ENCODE measurements around the gene TMEM119. TPM values are rescaled to one million over a fixed set of nuclear protein-coding genes. Genes with fewer than 3 reads are reported as not detected.
"Not testable (repeated sequence)": the region's sequence is repeated elsewhere in the genome, so short reads cannot be mapped to it uniquely, and the experiment has no call there.

Gene TMEM119
- total RNA-seq, 1 experiment from 2014 or later, result not detected

- Mint-ChIP-seq H3K27ac (ENCODE audit: unreplicated experiment) (no peak overlapping the region), H3K36me3 (ENCODE audit: insufficient read depth, unreplicated experiment) (no peaks in the 10 kb centered on the region), H3K27me3 (ENCODE audit: unreplicated experiment) (peaks cover 56% of the 10 kb centered on the region), H3K4me1 (ENCODE audit: low read depth, unreplicated experiment) (no peaks in the 10 kb centered on the region), H3K9me3 (ENCODE audit: low read depth, unreplicated experiment) (peaks cover 2% of the 10 kb centered on the region), H3K4me3 (ENCODE audit: low read depth, unreplicated experiment) (no peak overlapping the region)
- no peak for DNase-seq
- intact Hi-C loops (cut with micrococcal nuclease; ENCODE audit: unreplicated experiment), result no loop called here
- CTCF ChIA-PET, result interaction anchor here (0.7 kb wide), 1 partner anchor 282 kb away, joined by 4 read pairs; no protein-coding TSS in a partner anchor
- BruUV-seq (replicated peaks), result no TSS peak
- TF ChIP-seq, protein P1, sequence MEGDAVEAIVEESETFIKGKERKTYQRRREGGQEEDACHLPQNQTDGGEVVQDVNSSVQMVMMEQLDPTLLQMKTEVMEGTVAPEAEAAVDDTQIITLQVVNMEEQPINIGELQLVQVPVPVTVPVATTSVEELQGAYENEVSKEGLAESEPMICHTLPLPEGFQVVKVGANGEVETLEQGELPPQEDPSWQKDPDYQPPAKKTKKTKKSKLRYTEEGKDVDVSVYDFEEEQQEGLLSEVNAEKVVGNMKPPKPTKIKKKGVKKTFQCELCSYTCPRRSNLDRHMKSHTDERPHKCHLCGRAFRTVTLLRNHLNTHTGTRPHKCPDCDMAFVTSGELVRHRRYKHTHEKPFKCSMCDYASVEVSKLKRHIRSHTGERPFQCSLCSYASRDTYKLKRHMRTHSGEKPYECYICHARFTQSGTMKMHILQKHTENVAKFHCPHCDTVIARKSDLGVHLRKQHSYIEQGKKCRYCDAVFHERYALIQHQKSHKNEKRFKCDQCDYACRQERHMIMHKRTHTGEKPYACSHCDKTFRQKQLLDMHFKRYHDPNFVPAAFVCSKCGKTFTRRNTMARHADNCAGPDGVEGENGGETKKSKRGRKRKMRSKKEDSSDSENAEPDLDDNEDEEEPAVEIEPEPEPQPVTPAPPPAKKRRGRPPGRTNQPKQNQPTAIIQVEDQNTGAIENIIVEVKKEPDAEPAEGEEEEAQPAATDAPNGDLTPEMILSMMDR (IDR thresholded peaks at IDR 0.05; ENCODE audit: unreplicated experiment), result no peak
These were observed 20.4 kb downstream of the TMEM119 start for GRCh38 chr12:108577458-108577857.

DNA sequence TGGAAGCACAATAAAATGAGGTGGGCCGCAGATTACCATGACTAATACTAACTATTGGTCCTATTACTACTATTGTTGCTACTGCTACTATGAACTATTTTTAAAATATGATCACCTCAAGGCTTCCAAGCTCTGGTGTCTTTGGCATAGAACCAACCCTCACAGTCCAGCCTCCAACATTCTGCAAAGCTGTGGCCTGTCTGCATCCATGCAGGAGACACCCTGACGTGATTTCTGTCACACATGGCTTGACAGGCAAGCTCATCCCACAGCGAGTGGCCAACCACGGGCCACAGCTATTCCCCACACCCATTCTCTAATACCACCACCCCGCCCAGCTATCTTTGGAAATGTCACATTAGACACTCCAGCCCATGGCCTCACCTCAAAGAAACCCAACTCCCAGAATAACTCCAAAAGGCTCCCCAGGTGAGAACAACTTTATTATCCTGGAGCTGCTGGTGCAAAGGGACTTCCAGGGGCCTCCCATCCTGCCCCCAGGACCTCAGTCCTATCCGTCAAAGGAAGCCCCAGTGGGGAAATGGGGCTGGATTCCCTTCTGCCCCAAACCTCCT, 21.1 kb downstream of the TMEM119 start:
- CTCF ChIA-PET, result interaction anchor here (0.8 kb wide), 1 partner anchor 41 kb away, joined by 3 read pairs; no protein-coding TSS in a partner anchor
- intact Hi-C loops (cut with micrococcal nuclease; ENCODE audit: unreplicated experiment), result no loop called here
- no TSS peak for BruUV-seq (replicated peaks)
- H3K9me3 Mint-ChIP-seq (ENCODE audit: low read depth, unreplicated experiment), result peaks cover 2% of the 10 kb centered on the region
- H3K4me3 Mint-ChIP-seq (ENCODE audit: low read depth, unreplicated experiment), result no peak overlapping the region
- H3K27ac Mint-ChIP-seq (ENCODE audit: unreplicated experiment), result no peak overlapping the region
- H3K27me3 Mint-ChIP-seq (ENCODE audit: unreplicated experiment), result peaks cover 55% of the 10 kb centered on the region
- DNase-seq, result no peak
- TF ChIP-seq, protein P1 (IDR thresholded peaks at IDR 0.05; ENCODE audit: unreplicated experiment), result no peak
- no peaks in the 10 kb centered on the region for H3K4me1 Mint-ChIP-seq (ENCODE audit: low read depth, unreplicated experiment)
- peaks cover 4% of the 10 kb centered on the region for H3K36me3 Mint-ChIP-seq (ENCODE audit: insufficient read depth, unreplicated experiment)

DNA sequence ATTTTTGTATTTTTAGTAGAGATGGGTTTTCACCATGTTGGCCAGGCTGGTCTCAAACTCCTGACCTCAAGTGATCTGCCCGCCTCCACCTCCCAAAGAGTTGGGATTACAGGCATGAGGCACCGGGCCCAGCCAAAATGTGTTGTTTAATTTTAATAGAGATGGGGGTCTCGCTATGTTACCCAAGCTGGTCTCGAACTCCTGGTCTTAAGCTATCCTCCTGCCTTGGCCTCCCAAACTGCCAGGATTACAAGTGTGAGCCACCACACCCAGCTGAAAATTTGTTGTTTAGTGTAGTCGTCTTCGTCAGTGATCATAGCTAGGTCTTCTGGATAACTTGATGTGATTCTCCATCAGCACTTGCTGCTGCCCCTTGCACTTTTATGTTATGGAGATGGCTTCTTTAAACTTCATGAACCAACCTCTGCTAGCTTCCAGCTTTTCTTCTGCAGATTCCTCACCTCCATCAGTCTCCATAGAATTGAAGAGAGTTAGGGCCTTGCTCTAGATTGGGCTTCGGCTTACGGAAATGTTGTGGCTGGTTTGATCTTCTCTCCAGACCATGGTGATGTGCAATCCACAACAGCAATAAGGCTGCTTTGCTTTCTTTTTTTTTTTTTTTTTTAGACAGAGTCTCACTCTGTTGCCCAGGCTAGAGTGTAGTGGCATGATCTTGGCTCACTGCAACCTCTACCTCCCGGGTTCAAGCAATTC, 22.5 kb downstream of the TMEM119 start:
- no peak for DNase-seq
- Mint-ChIP-seq H3K4me3 (ENCODE audit: low read depth, unreplicated experiment) (no peak overlapping the region), H3K27ac (ENCODE audit: unreplicated experiment) (no peak overlapping the region), H3K4me1 (ENCODE audit: low read depth, unreplicated experiment) (no peaks in the 10 kb centered on the region), H3K9me3 (ENCODE audit: low read depth, unreplicated experiment) (peaks cover 2% of the 10 kb centered on the region), H3K27me3 (ENCODE audit: unreplicated experiment) (peaks cover 55% of the 10 kb centered on the region), H3K36me3 (ENCODE audit: insufficient read depth, unreplicated experiment) (peaks cover 7% of the 10 kb centered on the region)
- intact Hi-C loops (cut with micrococcal nuclease; ENCODE audit: unreplicated experiment), result no loop called here
- BruUV-seq (replicated peaks), result no TSS peak
- TF ChIP-seq, protein P1 (IDR thresholded peaks at IDR 0.05; ENCODE audit: unreplicated experiment), result no peak
- CTCF ChIA-PET, result no interaction called here

DNA sequence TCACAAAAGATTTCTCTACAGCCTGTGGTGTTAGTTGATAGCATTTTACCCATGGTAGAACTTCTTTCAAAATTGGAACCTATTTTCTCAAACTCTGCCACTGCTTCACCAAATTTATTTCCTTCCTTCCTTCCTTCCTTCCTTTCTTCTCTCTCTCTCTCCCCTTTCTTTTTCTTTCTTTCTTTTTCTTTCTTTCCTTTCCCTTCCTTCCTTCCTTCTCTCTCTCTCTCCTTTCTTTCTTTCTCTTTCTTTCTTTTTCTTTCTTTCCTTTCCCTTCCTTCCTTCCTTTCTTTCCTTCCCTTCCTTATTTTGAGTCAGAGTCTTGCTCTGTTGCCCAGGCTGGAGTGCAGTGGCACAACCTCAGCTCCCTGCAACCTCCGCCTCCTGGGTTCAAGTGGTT, 23.6 kb downstream of the TMEM119 start:
- H3K9me3 Mint-ChIP-seq (ENCODE audit: low read depth, unreplicated experiment); H3K4me1 Mint-ChIP-seq (ENCODE audit: low read depth, unreplicated experiment); BruUV-seq (replicated peaks); intact Hi-C loops (cut with micrococcal nuclease; ENCODE audit: unreplicated experiment); DNase-seq; H3K27ac Mint-ChIP-seq (ENCODE audit: unreplicated experiment); H3K4me3 Mint-ChIP-seq (ENCODE audit: low read depth, unreplicated experiment); CTCF ChIA-PET: not testable (repeated sequence)
- H3K27me3 Mint-ChIP-seq (ENCODE audit: unreplicated experiment), result peaks cover 51% of the 10 kb centered on the region
- H3K36me3 Mint-ChIP-seq (ENCODE audit: insufficient read depth, unreplicated experiment), result peaks cover 11% of the 10 kb centered on the region

- CTCF ChIA-PET, result interaction anchor here (1.0 to 1.1 kb wide), 2 partner anchors 11 to 520 kb away, joined by 4 to 6 read pairs; partner anchors contain the start of gene ISCU
- Mint-ChIP-seq H3K27ac (ENCODE audit: unreplicated experiment) (no peak overlapping the region), H3K36me3 (ENCODE audit: insufficient read depth, unreplicated experiment) (peaks cover 20% of the 10 kb centered on the region), H3K4me1 (ENCODE audit: low read depth, unreplicated experiment) (no peaks in the 10 kb centered on the region), H3K4me3 (ENCODE audit: low read depth, unreplicated experiment) (no peak overlapping the region), H3K27me3 (ENCODE audit: unreplicated experiment) (peaks cover 41% of the 10 kb centered on the region), H3K9me3 (ENCODE audit: low read depth, unreplicated experiment) (no peaks in the 10 kb centered on the region)
- DNase-seq, result no peak
- BruUV-seq (replicated peaks), result no TSS peak
- TF ChIP-seq, protein P1 (IDR thresholded peaks at IDR 0.05; ENCODE audit: unreplicated experiment), result no peak
- intact Hi-C loops (cut with micrococcal nuclease; ENCODE audit: unreplicated experiment), result no loop called here
These were observed 24.6 kb downstream of the TMEM119 start for GRCh38 chr12:108573317-108573716.

Measured in Calu3 (cell line).